IMR-90 (cell line): ENCODE data around the gene FRMD6. TPM values are rescaled to one million over a fixed set of nuclear protein-coding genes. Genes with fewer than 3 reads are reported as not detected.
A peak's percentile ranks its signal among the peaks of the same experiment; 100 is the strongest.

ENCODE experiments used
- ATAC-seq: fragments of 200-7000 bp; cut with Tn5 transposase; 2 replicates; pipeline ENCODE4 v1.9.1; 2020; ENCODE audit warnings: low read depth, mild to moderate bottlenecking, moderate library complexity
- BruUV-seq: library from RNA; stranded (reverse); fragments of 400-500 nt; replicated peaks from 2 replicates; lab custom pipeline; 2021; lab: Mats Ljungman, UMichigan
- CTCF ChIA-PET: fragments of 300-600 bp; formaldehyde crosslinking; extraction: SDS; loops from one replicate; lab custom pipeline; 2021; ENCODE audit warnings: antibody characterized with exemption; lab: Yijun Ruan, JAX
- POLR2A ChIA-PET: fragments of 300-600 bp; sonication (Branson Sonifier 250); formaldehyde crosslinking; loops from one replicate; lab custom pipeline; 2022; ENCODE audit warnings: antibody characterized with exemption; ENCODE audit not compliant: unreplicated experiment; lab: Charles Lee
- DNase-seq: peaks from one replicate; pipeline ENCODE4 v3.0.0; 2013
- H2AFZ ChIP-seq: replicated peaks from 2 replicates; pipeline ENCODE3; 2013; ENCODE audit warnings: low read length, mild to moderate bottlenecking; ENCODE audit not compliant: poor library complexity
- H2AK5ac ChIP-seq: 2 replicates; pipeline ENCODE4 v1.6.1; 2013; ENCODE audit warnings: low read depth, low read length, inconsistent platforms
- H2AK9ac ChIP-seq: replicated peaks from 2 replicates; pipeline ENCODE3; 2013; ENCODE audit warnings: mild to moderate bottlenecking, low read depth, low read length, moderate library complexity; ENCODE audit not compliant: poor library complexity
- H2BK120ac ChIP-seq: 2 replicates; pipeline ENCODE4 v1.6.1; 2013; ENCODE audit warnings: low read depth, low read length, inconsistent platforms
- H2BK15ac ChIP-seq: 3 replicates; pipeline ENCODE4 v1.6.1; 2013; ENCODE audit warnings: low read depth, low read length, inconsistent platforms
- H2BK20ac ChIP-seq: 2 replicates; pipeline ENCODE4 v1.6.1; 2013; ENCODE audit warnings: low read depth, mild to moderate bottlenecking, inconsistent platforms, low read length, moderate library complexity
- H2BK5ac ChIP-seq: 2 replicates; pipeline ENCODE4 v1.6.1; 2013; ENCODE audit warnings: mild to moderate bottlenecking, low read depth, low read length, inconsistent platforms; ENCODE audit not compliant: poor library complexity, severe bottlenecking
- H3K14ac ChIP-seq: replicated peaks from 2 replicates; pipeline ENCODE4 v1.6.1; 2013; ENCODE audit warnings: low read depth, low read length, inconsistent platforms
- H3K18ac ChIP-seq: 2 replicates; pipeline ENCODE4 v1.6.1; 2013; ENCODE audit warnings: low read depth, low read length, control low read depth
- H3K23ac ChIP-seq: 2 replicates; pipeline ENCODE4 v1.6.1; 2013; ENCODE audit warnings: low read depth, low read length, inconsistent platforms
- H3K27ac ChIP-seq: 2 replicates; pipeline ENCODE4 v1.5.1; 2013; ENCODE audit warnings: mild to moderate bottlenecking, control low read depth, low read length; ENCODE audit not compliant: insufficient read depth
- H3K27me3 ChIP-seq: 2 replicates; pipeline ENCODE4 v1.6.1; 2013; ENCODE audit warnings: low read length; ENCODE audit not compliant: control insufficient read depth, insufficient read depth
- H3K36me3 ChIP-seq: 2 replicates; pipeline ENCODE4 v1.6.1; 2013; ENCODE audit warnings: low read length, mixed read lengths; ENCODE audit not compliant: control insufficient read depth, insufficient read depth
- H3K4ac ChIP-seq: 2 replicates; pipeline ENCODE4 v1.6.1; 2013; ENCODE audit warnings: low read depth, low read length, inconsistent platforms
- H3K4me1 ChIP-seq: 2 replicates; pipeline ENCODE4 v1.6.1; 2013; ENCODE audit warnings: low read length, mixed read lengths; ENCODE audit not compliant: control insufficient read depth, insufficient read depth
- H3K4me2 ChIP-seq: 2 replicates; pipeline ENCODE4 v1.6.1; 2013; ENCODE audit warnings: low read depth, mild to moderate bottlenecking, control low read depth, low read length, moderate library complexity
- H3K4me3 ChIP-seq: 2 replicates; pipeline ENCODE4 v1.5.1; 2013; ENCODE audit warnings: low read depth, mild to moderate bottlenecking, control low read depth, low read length, moderate library complexity; ENCODE audit not compliant: insufficient read depth
- H3K56ac ChIP-seq: 2 replicates; pipeline ENCODE4 v1.6.1; 2013; ENCODE audit warnings: low read length, inconsistent platforms; ENCODE audit not compliant: insufficient read depth; ENCODE audit errors: extremely low read depth
- H3K79me1 ChIP-seq, 2 experiments: 2 replicates each; pipeline ENCODE4 v1.6.1; 2013; ENCODE audit warnings: low read length in 2 of 2, inconsistent platforms in 1 of 2, low read depth in 1 of 2
- H3K9ac ChIP-seq: 2 replicates; pipeline ENCODE4 v1.6.1; 2013; ENCODE audit warnings: low read depth, low read length, control low read depth
- H3K9me1 ChIP-seq: 2 replicates; pipeline ENCODE4 v1.6.1; 2013; ENCODE audit warnings: low read length, inconsistent platforms; ENCODE audit not compliant: insufficient read depth
- H3K9me3 ChIP-seq: 2 replicates; pipeline ENCODE4 v1.6.1; 2013; ENCODE audit warnings: low read length; ENCODE audit not compliant: control insufficient read depth, insufficient read depth
- H4K20me1 ChIP-seq: 2 replicates; pipeline ENCODE4 v1.6.1; 2013; ENCODE audit warnings: low read length, inconsistent platforms; ENCODE audit not compliant: insufficient read depth
- H4K5ac ChIP-seq: 2 replicates; pipeline ENCODE4 v1.6.1; 2013; ENCODE audit warnings: mild to moderate bottlenecking, low read depth, low read length, control low read depth
- H4K8ac ChIP-seq, 2 experiments: 2 replicates each; pipeline ENCODE4 v1.6.1; 2013; ENCODE audit warnings: low read depth in 2 of 2, low read length in 2 of 2, control low read depth in 1 of 2, inconsistent platforms in 1 of 2
- H4K91ac ChIP-seq: 2 replicates; pipeline ENCODE4 v1.6.1; 2013; ENCODE audit warnings: low read depth, low read length, inconsistent platforms; ENCODE audit not compliant: insufficient read depth
- BHLHE40 ChIP-seq: fragments of 150-350 bp; IDR thresholded peaks from 2 replicates; pipeline ENCODE4 v1.6.1; 2016; ENCODE audit warnings: mild to moderate bottlenecking, low read depth, low read length
- CEBPB ChIP-seq: IDR thresholded peaks from 2 replicates; pipeline ENCODE4 v1.6.1; 2012; ENCODE audit warnings: low read depth, low read length, improper control_type of control experiment
- CHD1 ChIP-seq: IDR thresholded peaks from 2 replicates; pipeline ENCODE4 v1.6.1; 2012; ENCODE audit warnings: low read depth, low read length, improper control_type of control experiment
- CTCF ChIP-seq: conservative IDR thresholded peaks from 2 replicates; pipeline ENCODE4 v1.5.1; 2012; ENCODE audit warnings: mild to moderate bottlenecking, low read depth, low read length, improper control_type of control experiment
- MAFK ChIP-seq: IDR thresholded peaks from 2 replicates; pipeline ENCODE4 v1.6.1; 2012; ENCODE audit warnings: low read depth, low read length, improper control_type of control experiment
- MAZ ChIP-seq: IDR thresholded peaks from 2 replicates; pipeline ENCODE4 v1.6.1; 2012; ENCODE audit warnings: low read depth, mild to moderate bottlenecking, low read length, improper control_type of control experiment, moderate library complexity, borderline replicate concordance
- MXI1 ChIP-seq: IDR thresholded peaks from 2 replicates; pipeline ENCODE4 v1.6.1; 2012; ENCODE audit warnings: low read depth, mild to moderate bottlenecking, low read length, moderate library complexity, borderline replicate concordance
- NFE2L2 ChIP-seq: fragments of 150-350 bp; IDR thresholded peaks from 2 replicates; pipeline ENCODE4 v1.6.1; 2016; ENCODE audit warnings: low read depth, mild to moderate bottlenecking, low read length
- RAD21 ChIP-seq: IDR thresholded peaks from 2 replicates; pipeline ENCODE4 v1.6.1; 2012; ENCODE audit warnings: low read length, improper control_type of control experiment
- RCOR1 ChIP-seq: IDR thresholded peaks from 2 replicates; pipeline ENCODE4 v1.6.1; 2012; ENCODE audit warnings: mild to moderate bottlenecking, low read length, improper control_type of control experiment; ENCODE audit not compliant: insufficient replicate concordance
- SMC3 ChIP-seq: fragments of 150-350 bp; IDR thresholded peaks from 2 replicates; pipeline ENCODE4 v1.6.1; 2016; ENCODE audit warnings: low read depth, mild to moderate bottlenecking, antibody characterized with exemption, low read length, moderate library complexity
- WGBS, 2 experiments: methylation state at CpG; one replicate each; pipeline versions ENCODE4 v1.1.5 to v1.1.7; 2013; ENCODE audit warnings: missing lambda C conversion rate in 2 of 2; ENCODE audit not compliant: insufficient read length in 1 of 2; ENCODE audit errors: extremely low coverage in 2 of 2; 5-methylcytosine and 5-hydroxymethylcytosine counted together
- dilution Hi-C: fragments of 300-500 bp; cut with HindIII; formaldehyde crosslinking; loops from one replicate; pipeline ENCODE4 v1.14.3; 2018; ENCODE audit warnings: low sequenced_read_pairs; ENCODE audit not compliant: unreplicated experiment
- in situ Hi-C: fragments of 300-500 bp; cut with MboI; formaldehyde crosslinking; loops from 3 replicates; pipeline ENCODE4 v1.14.3; 2019; ENCODE audit warnings: low sequenced_read_pairs, inconsistent platforms, mixed read lengths
- intact Hi-C: fragments of 100-400 bp; cut with micrococcal nuclease; formaldehyde crosslinking; loops from 2 replicates; pipeline ENCODE4 v1.10.0; 2022
- polyA plus RNA-seq, 3 experiments: library from polyadenylated mRNA; depleted of rRNA; stranded (reverse); fragments of >200 nt; gene quantifications; 2 replicates each; pipeline ENCODE4 v1.2.3, GENCODE V29; 2012; ENCODE audit warnings: low replicate concordance in 1 of 3
- total RNA-seq: library from RNA; depleted of rRNA; stranded (reverse); fragments of >200 nt; gene quantifications from 2 replicates; pipeline ENCODE4 v1.2.3, GENCODE V29; 2012
- TF ChIP-seq, protein P1 (sequence below): fragments of 150-350 bp; IDR thresholded peaks from 2 replicates; pipeline ENCODE4 v1.6.1; 2017; ENCODE audit warnings: mild to moderate bottlenecking, antibody characterized with exemption, low read length, low read depth

FRMD6 gene
- total and polyA plus RNA-seq, 2 of the 4 experiments (the other 2 are of a cell fraction) = 243 to 682 TPM

DNA sequence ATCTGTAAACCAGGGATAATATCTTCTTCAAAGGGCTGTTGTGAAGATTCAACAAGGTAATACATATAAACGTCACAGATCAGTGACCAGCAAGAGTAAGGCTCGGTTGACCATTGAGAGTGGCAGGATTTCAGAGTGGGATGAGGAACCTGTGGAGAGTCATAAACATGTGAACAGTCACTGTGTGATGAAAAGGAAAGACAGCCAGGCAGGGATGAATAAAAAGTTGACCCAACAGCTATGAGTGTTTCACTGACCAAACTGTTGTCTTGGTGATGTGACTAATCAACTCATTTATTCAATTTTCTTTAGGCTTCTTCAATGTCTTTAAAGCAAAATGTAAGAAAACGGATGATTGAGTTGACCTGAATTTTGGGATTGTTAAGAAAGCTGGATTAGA lies 8.6 kb upstream of the FRMD6 start:
- peaks cover 3% of the 10 kb centered on the region; the same call in 1 of the 2 replicates for H4K20me1 ChIP-seq
- H3K9me3 ChIP-seq = no peaks in the 10 kb centered on the region
- peaks cover 15 to 54% of the 10 kb centered on the region in 2 experiments for H3K79me1 ChIP-seq
- no peak overlapping the region for H3K4me3 ChIP-seq
- H2AFZ ChIP-seq = no peak overlapping the region
- H3K23ac ChIP-seq = peak overlapping the region; percentile 4; the same call in 1 of the 2 replicates
- no peak overlapping the region for H2BK120ac ChIP-seq
- no peak overlapping the region for H3K4ac ChIP-seq
- CTCF ChIA-PET = interaction anchor here (0.5 kb wide), 1 partner anchor 777 kb away, joined by 3 read pairs; no protein-coding TSS in a partner anchor
- BruUV-seq = no TSS peak
- H4K91ac ChIP-seq = no peak overlapping the region
- 0 out of 3 replicates have a peak overlapping the region, but pooled peaks have one; percentile 48 for H2BK15ac ChIP-seq
- H3K56ac ChIP-seq = no peak overlapping the region
- H2BK20ac ChIP-seq = no peak overlapping the region
- in situ Hi-C loops = no loop called here
- H2AK5ac ChIP-seq = peak overlapping the region; percentile 4; the same call in 1 of the 2 replicates
- H3K14ac ChIP-seq = 0 out of 2 replicates have a peak overlapping the region, but pooled peaks have one; percentile 24
- TF ChIP-seq NFE2L2 (no peak), BHLHE40 (no peak), CTCF (no peak), RCOR1 (no peak), RAD21 (no peak), CEBPB (no peak), MAZ (no peak), CHD1 (no peak), SMC3 (no peak), MAFK (no peak), MXI1 (no peak)
- TF ChIP-seq, protein P1, sequence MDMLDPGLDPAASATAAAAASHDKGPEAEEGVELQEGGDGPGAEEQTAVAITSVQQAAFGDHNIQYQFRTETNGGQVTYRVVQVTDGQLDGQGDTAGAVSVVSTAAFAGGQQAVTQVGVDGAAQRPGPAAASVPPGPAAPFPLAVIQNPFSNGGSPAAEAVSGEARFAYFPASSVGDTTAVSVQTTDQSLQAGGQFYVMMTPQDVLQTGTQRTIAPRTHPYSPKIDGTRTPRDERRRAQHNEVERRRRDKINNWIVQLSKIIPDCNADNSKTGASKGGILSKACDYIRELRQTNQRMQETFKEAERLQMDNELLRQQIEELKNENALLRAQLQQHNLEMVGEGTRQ = no peak
- no peaks in the 10 kb centered on the region for H3K27me3 ChIP-seq
- H3K4me1 ChIP-seq = peaks cover 5% of the 10 kb centered on the region
- no peak overlapping the region for H2AK9ac ChIP-seq
- peaks cover 15% of the 10 kb centered on the region for H3K9me1 ChIP-seq
- dilution Hi-C loops = no loop called here
- H3K9ac ChIP-seq = no peak overlapping the region
- intact Hi-C loops = no loop called here
- no peak overlapping the region for H3K18ac ChIP-seq
- ATAC-seq (no peak), DNase-seq (peak; percentile 79)
- H3K27ac ChIP-seq = no peak overlapping the region
- H2BK5ac ChIP-seq = peak overlapping the region; percentile 27
- no CpG with 5 or more reads among the region's 3 CpGs for WGBS, 2 experiments
- H4K8ac ChIP-seq = no peak overlapping the region
- H3K4me2 ChIP-seq = no peak overlapping the region
- H4K5ac ChIP-seq = no peak overlapping the region
- POLR2A ChIA-PET = no interaction called here
- H3K36me3 ChIP-seq = peaks cover 2% of the 10 kb centered on the region; the same call in 1 of the 2 replicates
